Peyer's patch (tissue), 4 donors: ENCODE data around the gene CSNK2A3. TPM values are rescaled to one million over a fixed set of nuclear protein-coding genes. Genes with fewer than 3 reads are reported as not detected.
"Not testable (repeated sequence)": the region's sequence is repeated elsewhere in the genome, so short reads cannot be mapped to it uniquely, and the experiment has no call there.

Experiments used
- DNase-seq, 3 donors: peaks; one replicate each; pipeline ENCODE4 v3.0.0-alpha.2; 2017 to 2019
- H3K27ac ChIP-seq, 4 donors: fragments of 200-600 bp; sonication (generic); one replicate each; pipeline ENCODE4 v1.5.1; 2016 to 2019
- H3K27me3 ChIP-seq, 2 donors: fragments of 200-600 bp; sonication (generic); one replicate each; pipeline ENCODE4 v1.5.1; 2019
- H3K36me3 ChIP-seq, 3 donors: fragments of 200-600 bp; sonication (generic); one replicate each; pipeline ENCODE4 v1.5.1; 2016 to 2019
- H3K4me1 ChIP-seq, 4 donors: fragments of 200-600 bp; sonication (generic); one replicate each; pipeline ENCODE4 v1.5.1; 2016 to 2019
- H3K4me3 ChIP-seq, 4 donors: fragments of 200-600 bp; sonication (generic); 1 replicate in 3 of 4; 2 replicates in 1 of 4; pipeline ENCODE4 v1.5.1; 2016 to 2019; ENCODE audit warnings: mild to moderate bottlenecking in 1 of 4
- H3K9me3 ChIP-seq, 4 donors: fragments of 200-600 bp; sonication (generic); one replicate each; pipeline ENCODE4 v1.5.1; 2016 to 2019; ENCODE audit warnings: mild to moderate bottlenecking in 1 of 4
- CTCF ChIP-seq, 6 experiments: fragments of 450-650 bp in 4 of 6; fragments of 200-600 bp in 2 of 6; sonication (generic) in 1 of 6; IDR thresholded peaks; one replicate each; pipeline ENCODE4 v1.5.1; 2017 to 2019; ENCODE audit warnings: antibody characterized with exemption in 6 of 6, mild to moderate bottlenecking in 3 of 6, moderate library complexity in 1 of 6
- POLR2A ChIP-seq, 2 donors: fragments of 450-650 bp; IDR thresholded peaks; one replicate each; pipeline ENCODE4 v1.5.1; 2017; ENCODE audit warnings: antibody characterized with exemption in 2 of 2, mild to moderate bottlenecking in 2 of 2, moderate library complexity in 2 of 2
- total RNA-seq, 4 donors: library from RNA; depleted of rRNA; stranded (reverse); fragments of >200 nt; gene quantifications; one replicate each; pipeline ENCODE4 v1.1.0, GENCODE V29; 2016

Gene CSNK2A3
- 1 to 10 TPM in 3 of 4 donors, not detected in 1; 1.6 to 8.3 (median 2.0) TPM for total RNA-seq

- DNase-seq, H3K4me3 ChIP-seq, H3K27me3 ChIP-seq, H3K9me3 ChIP-seq, H3K36me3 ChIP-seq, H3K27ac ChIP-seq: not testable (repeated sequence)
- peaks cover 0 to 13% (median 0%) of the 10 kb centered on the region in 4 donors for H3K4me1 ChIP-seq
Measured at GRCh38 chr11:11352878-11353277, at the start of gene CSNK2A3. TSS of gene CSNK2A3 (minus strand) at chr11:11353250. CDS start at chr11:11353119, 131 bp downstream.

- no peaks in the 10 kb centered on the region for H3K9me3 ChIP-seq
- TF ChIP-seq POLR2A (IDR thresholded peaks at IDR 0.05) = no peak
- TF ChIP-seq CTCF (IDR thresholded peaks at IDR 0.05) = no peak
- H3K27ac ChIP-seq = no peak overlapping the region
- H3K36me3 ChIP-seq = no peaks in the 10 kb centered on the region
- H3K4me1 ChIP-seq = peaks cover 0 to 12% (median 0%) of the 10 kb centered on the region in 4 donors
- H3K27me3 ChIP-seq = no peaks in the 10 kb centered on the region
- no peak for DNase-seq
- no peak overlapping the region for H3K4me3 ChIP-seq
Measured at GRCh38 chr11:11401960-11402535, 49.0 kb upstream of the CSNK2A3 start.

- no peaks in the 10 kb centered on the region for H3K9me3 ChIP-seq
- no peaks in the 10 kb centered on the region for H3K27me3 ChIP-seq
- no peak for DNase-seq
- no peaks in the 10 kb centered on the region for H3K36me3 ChIP-seq
- H3K27ac ChIP-seq = no peak overlapping the region
- no peak for TF ChIP-seq POLR2A (IDR thresholded peaks at IDR 0.05)
- peak in 2 of 6 experiments; percentile 21 to 22 for TF ChIP-seq CTCF (IDR thresholded peaks at IDR 0.05)
- no peak overlapping the region for H3K4me3 ChIP-seq
- peaks cover 0 to 6% (median 0%) of the 10 kb centered on the region in 4 donors for H3K4me1 ChIP-seq
Measured at GRCh38 chr11:11400635-11401232, 47.7 kb upstream of the CSNK2A3 start.

GRCh38 chr11:11400121-11400520, 47.1 kb upstream of the CSNK2A3 start:
- no peaks in the 10 kb centered on the region for H3K9me3 ChIP-seq

DNA sequence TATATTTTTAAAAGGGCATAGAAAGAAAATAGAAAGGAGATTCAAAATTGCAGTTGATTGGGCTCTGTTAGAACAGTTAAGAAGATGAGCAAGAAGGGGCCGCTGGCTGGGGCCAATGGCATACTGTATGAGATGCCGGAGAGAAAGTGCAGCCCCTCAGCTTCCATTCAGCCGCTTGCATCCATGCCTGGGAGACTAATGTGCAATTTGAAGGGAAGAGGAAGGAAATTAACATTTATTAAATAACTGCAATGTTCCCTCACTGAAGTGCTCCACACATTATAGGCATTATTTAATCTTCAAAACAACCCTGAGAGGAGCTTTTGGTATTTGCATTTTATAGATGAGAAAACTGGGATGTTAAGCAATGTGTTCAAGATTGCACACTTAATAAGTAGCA, 44.7 kb upstream of the CSNK2A3 start:
- Histone ChIP-seq H3K36me3 (no peaks in the 10 kb centered on the region), H3K27ac (no peak overlapping the region), H3K4me3 (no peak overlapping the region), H3K9me3 (no peaks in the 10 kb centered on the region), H3K4me1 (no peaks in the 10 kb centered on the region), H3K27me3 (no peaks in the 10 kb centered on the region)
- TF ChIP-seq POLR2A (IDR thresholded peaks at IDR 0.05) (no peak), CTCF (IDR thresholded peaks at IDR 0.05) (no peak)
- DNase-seq = no peak

More at GRCh38 chr11:11400121-11400520, 47.1 kb upstream of the CSNK2A3 start:
- H3K4me3 ChIP-seq = no peak overlapping the region
- H3K27ac ChIP-seq = no peak overlapping the region
- H3K4me1 ChIP-seq = peaks cover 0 to 6% (median 0%) of the 10 kb centered on the region in 4 donors
- H3K36me3 ChIP-seq = no peaks in the 10 kb centered on the region
- H3K27me3 ChIP-seq = no peaks in the 10 kb centered on the region
- DNase-seq = no peak
- TF ChIP-seq POLR2A (IDR thresholded peaks at IDR 0.05) = no peak
- no peak for TF ChIP-seq CTCF (IDR thresholded peaks at IDR 0.05)

GRCh38 chr11:11397036-11397415, 44.0 kb upstream of the CSNK2A3 start:
- Histone ChIP-seq H3K4me1 (no peaks in the 10 kb centered on the region), H3K27ac (peak overlapping the region in 1 of 4 donors; percentile 20), H3K27me3 (no peaks in the 10 kb centered on the region), H3K9me3 (no peaks in the 10 kb centered on the region), H3K4me3 (no peak overlapping the region), H3K36me3 (no peaks in the 10 kb centered on the region)
- no peak for TF ChIP-seq POLR2A (IDR thresholded peaks at IDR 0.05)
- no peak for TF ChIP-seq CTCF (IDR thresholded peaks at IDR 0.05)
- DNase-seq = no peak
